GM23338 (cell line): ENCODE results near the gene TMEM63A. TPM values are rescaled to one million over a fixed set of nuclear protein-coding genes. Genes with fewer than 3 reads are reported as not detected.

ENCODE experiments used
- ATAC-seq: fragments of 200-7000 bp; cut with Tn5 transposase; 3 replicates; pipeline ENCODE4 v1.9.1; 2020
- DNase-seq: peaks from one replicate; pipeline ENCODE4 v3.0.0-alpha.2; 2015; ENCODE audit warnings: low spot score
- H2AFZ ChIP-seq: fragments of 200-600 bp; sonication (generic); 2 replicates; pipeline ENCODE4 v1.8.0; 2016; ENCODE audit warnings: antibody characterized with exemption, mild to moderate bottlenecking, moderate library complexity
- H3F3A ChIP-seq: fragments of 200-600 bp; sonication (generic); replicated peaks from 2 replicates; pipeline ENCODE4 v1.8.0; 2017; ENCODE audit warnings: antibody characterized with exemption, mixed run types, low read depth
- H3K27ac ChIP-seq: fragments of 200-600 bp; sonication (generic); 2 replicates; pipeline ENCODE4 v1.6.1; 2016; ENCODE audit warnings: low read depth
- H3K27me3 ChIP-seq: fragments of 200-600 bp; sonication (generic); 2 replicates; pipeline ENCODE4 v1.8.0; 2016; ENCODE audit warnings: mild to moderate bottlenecking, mixed run types, moderate library complexity; ENCODE audit not compliant: insufficient read depth
- H3K36me3 ChIP-seq: fragments of 200-600 bp; sonication (generic); 2 replicates; pipeline ENCODE4 v1.8.0; 2016; ENCODE audit warnings: mild to moderate bottlenecking; ENCODE audit not compliant: insufficient read depth
- H3K4me1 ChIP-seq: fragments of 200-600 bp; sonication (generic); 2 replicates; pipeline ENCODE4 v1.8.0; 2016; ENCODE audit warnings: mild to moderate bottlenecking, moderate library complexity; ENCODE audit not compliant: insufficient read depth
- H3K4me2 ChIP-seq: fragments of 200-600 bp; sonication (generic); 2 replicates; pipeline ENCODE4 v1.7.1; 2017; ENCODE audit warnings: mixed run types
- H3K4me3 ChIP-seq: fragments of 200-600 bp; sonication (generic); 2 replicates; pipeline ENCODE4 v1.6.1; 2016; ENCODE audit warnings: mixed run types
- H3K79me2 ChIP-seq: fragments of 200-600 bp; sonication (generic); replicated peaks from 2 replicates; pipeline ENCODE4 v1.8.0; 2017; ENCODE audit warnings: mild to moderate bottlenecking; ENCODE audit not compliant: insufficient read depth
- H3K9me2 ChIP-seq: fragments of 200-600 bp; sonication (generic); 2 replicates; pipeline ENCODE4 v1.8.0; 2017; ENCODE audit not compliant: insufficient read depth
- H4K20me1 ChIP-seq: fragments of 200-600 bp; sonication (generic); replicated peaks from 2 replicates; pipeline ENCODE4 v1.8.0; 2017; ENCODE audit warnings: mild to moderate bottlenecking; ENCODE audit not compliant: insufficient read depth
- H3K27ac Mint-ChIP-seq: 2 replicates; pipeline ENCODE4 v1.8.0; 2020; ENCODE audit warnings: inconsistent platforms, mild to moderate bottlenecking, moderate library complexity, mixed read lengths
- H3K27me3 Mint-ChIP-seq: 3 replicates; pipeline ENCODE4 v1.8.0; 2022; ENCODE audit warnings: low read depth, mild to moderate bottlenecking, moderate library complexity, mixed read lengths, inconsistent platforms; ENCODE audit not compliant: insufficient read depth, poor library complexity
- H3K36me3 Mint-ChIP-seq: 3 replicates; pipeline ENCODE4 v1.8.0; 2021; ENCODE audit warnings: low read depth, mild to moderate bottlenecking, inconsistent platforms, moderate library complexity, mixed read lengths
- H3K4me1 Mint-ChIP-seq: 3 replicates; pipeline ENCODE4 v1.8.0; 2020; ENCODE audit warnings: mild to moderate bottlenecking, inconsistent platforms, mixed read lengths
- H3K4me3 Mint-ChIP-seq: 3 replicates; pipeline ENCODE4 v1.8.0; 2021; ENCODE audit warnings: moderate library complexity, mild to moderate bottlenecking, inconsistent platforms, mixed read lengths
- H3K9me3 Mint-ChIP-seq: 3 replicates; pipeline ENCODE4 v1.8.0; 2020; ENCODE audit warnings: moderate library complexity, mild to moderate bottlenecking, inconsistent platforms, mixed read lengths
- CREB1 ChIP-seq: fragments of 250-450 bp; sonication (Bioruptor Pico); IDR thresholded peaks from 2 replicates; pipeline ENCODE4 v1.5.0; 2020; ENCODE audit warnings: low read depth, mild to moderate bottlenecking, moderate library complexity
- CTCF ChIP-seq, 2 experiments: fragments of 200-600 bp in 1 of 2; sonication (generic) in 1 of 2; conservative IDR thresholded peaks; 2 replicates each; pipeline versions ENCODE4 v1.5.1 to v1.6.1; 2016 to 2017; ENCODE audit warnings: antibody characterized with exemption in 2 of 2, low read depth in 2 of 2, mild to moderate bottlenecking in 2 of 2, moderate library complexity in 1 of 2
- EZH2 ChIP-seq: fragments of 200-600 bp; sonication (generic); IDR thresholded peaks from one replicate; pipeline ENCODE4 v1.8.0; 2017; ENCODE audit warnings: antibody characterized with exemption, mild to moderate bottlenecking, low read depth; ENCODE audit not compliant: unreplicated experiment
- EZH2phosphoT487 ChIP-seq: fragments of 200-600 bp; sonication (generic); IDR thresholded peaks from one replicate; pipeline ENCODE4 v1.8.1; 2018; ENCODE audit warnings: antibody characterized with exemption; ENCODE audit not compliant: unreplicated experiment
- POLR2AphosphoS5 ChIP-seq: IDR thresholded peaks from 2 replicates; pipeline ENCODE4 v1.6.1; 2016; ENCODE audit warnings: antibody characterized with exemption, low read depth
- REST ChIP-seq: IDR thresholded peaks from one replicate; pipeline ENCODE4 v1.6.1; 2018; ENCODE audit warnings: antibody characterized with exemption; ENCODE audit not compliant: unreplicated experiment
- STAT1 ChIP-seq: IDR thresholded peaks from one replicate; pipeline ENCODE4 v1.6.1; 2016; ENCODE audit warnings: antibody characterized with exemption; ENCODE audit not compliant: unreplicated experiment
- ZNF462 ChIP-seq: fragments of 250-450 bp; sonication (Bioruptor Pico); IDR thresholded peaks from 2 replicates; pipeline ENCODE4 v1.5.0; 2020; ENCODE audit warnings: mild to moderate bottlenecking, moderate library complexity
- polyA plus RNA-seq: library from polyadenylated mRNA; unstranded; fragments of >200 nt; fragmentation: Nextera tagmentation; extraction: Ambion mirVana; gene quantifications from 2 replicates; pipeline ENCODE4 v1.2.1, GENCODE V29; 2016
- total RNA-seq: library from RNA; depleted of rRNA; stranded (reverse); fragments of >200 nt; shearing (Covaris generic); gene quantifications from 2 replicates; pipeline ENCODE4 v1.2.3, GENCODE V29; 2014

Gene TMEM63A
- total and polyA plus RNA-seq, 2 experiments from 2014 or later, result 31.7 to 76.9 TPM

- H3K27me3 Mint-ChIP-seq, result peaks cover 17% of the 10 kb centered on the region
- H3K4me1 ChIP-seq, result peaks cover 5% of the 10 kb centered on the region
- no peaks in the 10 kb centered on the region; the same call in 1 of the 2 replicates for H4K20me1 ChIP-seq
- H3K36me3 Mint-ChIP-seq, result peaks cover 71% of the 10 kb centered on the region
- ATAC-seq, result no peak
- no peaks in the 10 kb centered on the region for H3K79me2 ChIP-seq
- H2AFZ ChIP-seq, result no peak overlapping the region
- peaks cover 30% of the 10 kb centered on the region for H3F3A ChIP-seq
- peaks cover 19% of the 10 kb centered on the region for H3K9me3 Mint-ChIP-seq
- no peak overlapping the region for H3K27ac ChIP-seq
- no peak overlapping the region for H3K4me3 Mint-ChIP-seq
- no peaks in the 10 kb centered on the region for H3K27me3 ChIP-seq
- H3K4me2 ChIP-seq, result no peak overlapping the region
- no peak overlapping the region for H3K27ac Mint-ChIP-seq
- H3K4me1 Mint-ChIP-seq, result peaks cover 26% of the 10 kb centered on the region
- no peak for DNase-seq
- no peaks in the 10 kb centered on the region for H3K9me2 ChIP-seq
- H3K36me3 ChIP-seq, result peaks cover 21% of the 10 kb centered on the region
- H3K4me3 ChIP-seq, result no peak overlapping the region
- no peak for TF ChIP-seq STAT1
- TF ChIP-seq POLR2AphosphoS5, result peak; percentile 14; the same call in 1 of the 2 replicates
These were observed 34.6 kb downstream of the TMEM63A start for GRCh38 chr1:225847610-225848009.

- Histone ChIP-seq H3K9me2 (no peaks in the 10 kb centered on the region), H3K27me3 (no peaks in the 10 kb centered on the region), H3K4me3 (no peak overlapping the region), H4K20me1 (no peaks in the 10 kb centered on the region; the same call in 1 of the 2 replicates), H3K79me2 (no peaks in the 10 kb centered on the region), H3K27ac (peak overlapping the region; percentile 72; the same call in 1 of the 2 replicates), H3K4me1 (peaks cover 8% of the 10 kb centered on the region), H3K36me3 (peaks cover 11% of the 10 kb centered on the region), H3F3A (peaks cover 40% of the 10 kb centered on the region), H2AFZ (no peak overlapping the region), H3K4me2 (no peak overlapping the region)
- Mint-ChIP-seq H3K27ac (no peak overlapping the region), H3K27me3 (peaks cover 17% of the 10 kb centered on the region), H3K4me3 (no peak overlapping the region), H3K9me3 (peaks cover 16% of the 10 kb centered on the region), H3K4me1 (peaks cover 29% of the 10 kb centered on the region), H3K36me3 (peaks cover 62% of the 10 kb centered on the region)
- ATAC-seq (no peak), DNase-seq (no peak)
- TF ChIP-seq EZH2, result no peak
- no peak for TF ChIP-seq CTCF (conservative IDR thresholded peaks at IDR 0.05; ENCODE audit: low read depth in 2 of 2)
- TF ChIP-seq REST, result no peak
- TF ChIP-seq EZH2phosphoT487, result no peak
- TF ChIP-seq ZNF462 (CRISPR knock-in tag), result no peak
- no peak for TF ChIP-seq CREB1
These were observed 35.6 kb downstream of the TMEM63A start for GRCh38 chr1:225846331-225847310.
